ENCODE results near the gene RIN2. TPM values are rescaled to one million over a fixed set of nuclear protein-coding genes. Genes with fewer than 3 reads are reported as not detected.
A peak's percentile ranks its signal among the peaks of the same experiment; 100 is the strongest.

Gene RIN2, protein sequence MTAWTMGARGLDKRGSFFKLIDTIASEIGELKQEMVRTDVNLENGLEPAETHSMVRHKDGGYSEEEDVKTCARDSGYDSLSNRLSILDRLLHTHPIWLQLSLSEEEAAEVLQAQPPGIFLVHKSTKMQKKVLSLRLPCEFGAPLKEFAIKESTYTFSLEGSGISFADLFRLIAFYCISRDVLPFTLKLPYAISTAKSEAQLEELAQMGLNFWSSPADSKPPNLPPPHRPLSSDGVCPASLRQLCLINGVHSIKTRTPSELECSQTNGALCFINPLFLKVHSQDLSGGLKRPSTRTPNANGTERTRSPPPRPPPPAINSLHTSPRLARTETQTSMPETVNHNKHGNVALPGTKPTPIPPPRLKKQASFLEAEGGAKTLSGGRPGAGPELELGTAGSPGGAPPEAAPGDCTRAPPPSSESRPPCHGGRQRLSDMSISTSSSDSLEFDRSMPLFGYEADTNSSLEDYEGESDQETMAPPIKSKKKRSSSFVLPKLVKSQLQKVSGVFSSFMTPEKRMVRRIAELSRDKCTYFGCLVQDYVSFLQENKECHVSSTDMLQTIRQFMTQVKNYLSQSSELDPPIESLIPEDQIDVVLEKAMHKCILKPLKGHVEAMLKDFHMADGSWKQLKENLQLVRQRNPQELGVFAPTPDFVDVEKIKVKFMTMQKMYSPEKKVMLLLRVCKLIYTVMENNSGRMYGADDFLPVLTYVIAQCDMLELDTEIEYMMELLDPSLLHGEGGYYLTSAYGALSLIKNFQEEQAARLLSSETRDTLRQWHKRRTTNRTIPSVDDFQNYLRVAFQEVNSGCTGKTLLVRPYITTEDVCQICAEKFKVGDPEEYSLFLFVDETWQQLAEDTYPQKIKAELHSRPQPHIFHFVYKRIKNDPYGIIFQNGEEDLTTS
- polyA plus RNA-seq (ENCODE audit: insufficient read length in 4 of 4) = 10 to 100 TPM; 38.1 to 42.0 (median 38.9) TPM

- DNase-seq (ENCODE audit: low read depth in 4 of 4, low spot score in 2 of 4) = peak in 1 of 4 donors; percentile 57
Measured at GRCh38 chr20:19758133-19758500, at the start of gene RIN2. Gene RIN2 (plus strand): TSS chr20:19758258. CDS start chr20:19889602, 131,344 bp downstream.

- no peak for DNase-seq (ENCODE audit: low read depth in 4 of 4, low spot score in 2 of 4)
Measured at GRCh38 chr20:19709635-19710335, 48.3 kb upstream of the RIN2 start.

- no peak for DNase-seq (ENCODE audit: low read depth in 4 of 4, low spot score in 2 of 4)
Measured at GRCh38 chr20:19710336-19711120, 47.5 kb upstream of the RIN2 start.

DNA sequence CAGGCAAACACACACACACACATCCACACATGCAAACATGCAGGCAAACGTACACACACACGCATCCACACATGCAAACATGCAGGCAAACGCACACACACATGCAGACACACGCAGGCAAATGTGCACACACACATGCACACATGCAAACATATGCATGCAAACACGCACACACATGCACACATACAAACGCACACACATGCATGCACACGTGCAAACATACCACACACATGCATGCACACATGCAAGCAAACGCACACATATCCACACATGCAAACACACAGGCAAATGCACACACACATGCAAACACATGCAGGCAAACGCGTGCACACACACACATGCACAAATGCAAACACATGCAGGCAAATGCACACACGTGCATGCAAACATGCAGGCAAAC lies 46.9 kb upstream of the RIN2 start:
- no peak for DNase-seq (ENCODE audit: low read depth in 4 of 4, low spot score in 2 of 4)

- no peak for DNase-seq (ENCODE audit: low read depth in 4 of 4, low spot score in 2 of 4)
Measured at GRCh38 chr20:19712721-19713260, 45.3 kb upstream of the RIN2 start.

DNA sequence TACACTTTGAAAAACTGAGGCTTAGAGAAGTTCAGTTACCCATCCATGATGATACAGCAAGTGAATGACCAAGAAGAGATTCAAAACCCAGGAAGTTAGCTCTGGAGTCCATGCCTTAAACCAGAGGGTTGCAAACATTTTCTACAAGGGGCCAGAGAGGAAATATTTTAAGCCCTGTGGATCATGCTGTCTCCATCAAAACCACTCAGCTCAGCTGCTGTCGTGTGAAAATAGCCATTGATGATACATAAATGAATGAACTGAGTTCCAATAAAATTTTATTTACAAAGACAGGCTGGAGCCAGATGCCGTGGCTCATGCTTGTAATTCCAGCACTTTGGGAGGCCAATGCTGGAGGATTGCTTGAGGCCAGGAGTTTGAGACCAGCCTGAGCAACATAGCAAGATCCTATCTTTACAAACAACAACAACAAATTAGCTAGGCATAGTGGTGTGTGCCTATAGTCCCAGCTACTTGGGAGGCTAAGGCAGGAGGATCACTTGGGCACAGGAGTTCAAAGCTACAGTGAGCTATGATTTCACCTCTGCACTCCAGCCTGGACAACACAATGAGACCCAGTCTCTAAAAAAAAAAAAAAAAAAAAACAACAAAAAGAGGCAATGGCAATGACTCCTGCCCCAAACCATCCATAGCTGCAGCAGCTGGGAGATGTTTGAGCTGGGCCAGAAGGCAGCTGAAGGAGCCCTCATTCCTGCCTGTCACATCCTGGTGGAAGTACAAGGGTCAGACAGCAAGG lies 44.1 kb upstream of the RIN2 start:
- no peak for DNase-seq (ENCODE audit: low read depth in 4 of 4, low spot score in 2 of 4)

- DNase-seq (ENCODE audit: low read depth in 4 of 4, low spot score in 2 of 4) = no peak
Measured at GRCh38 chr20:19714579-19714840, 43.5 kb upstream of the RIN2 start.

DNA sequence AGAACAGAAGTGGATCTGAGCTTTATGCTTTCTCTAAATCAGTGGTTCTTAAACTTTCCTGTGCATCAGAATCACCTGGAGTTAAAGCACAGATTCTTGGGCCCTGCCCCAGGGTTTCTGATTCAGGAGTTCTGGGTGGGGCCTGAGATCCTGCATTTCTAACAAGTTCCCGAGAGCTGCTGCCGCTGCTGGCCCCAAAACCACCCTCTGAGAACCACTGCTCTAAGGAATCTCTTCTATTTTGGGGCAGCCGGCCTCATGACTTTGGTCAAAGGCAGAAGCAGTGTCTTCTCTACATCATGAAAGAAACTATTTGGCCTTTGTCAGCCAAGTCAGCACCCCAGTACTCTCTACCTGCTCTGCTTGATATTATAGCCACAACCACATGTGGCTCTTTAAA lies 42.1 kb upstream of the RIN2 start:
- DNase-seq (ENCODE audit: low read depth in 4 of 4, low spot score in 2 of 4) = no peak

- no peak for DNase-seq (ENCODE audit: low read depth in 4 of 4, low spot score in 2 of 4)
Measured at GRCh38 chr20:19718880-19719279, 39.2 kb upstream of the RIN2 start.

GRCh38 chr20:19720991-19721390 lies 37.1 kb upstream of the RIN2 start:
- no peak for DNase-seq (ENCODE audit: low read depth in 4 of 4, low spot score in 2 of 4)

DNA sequence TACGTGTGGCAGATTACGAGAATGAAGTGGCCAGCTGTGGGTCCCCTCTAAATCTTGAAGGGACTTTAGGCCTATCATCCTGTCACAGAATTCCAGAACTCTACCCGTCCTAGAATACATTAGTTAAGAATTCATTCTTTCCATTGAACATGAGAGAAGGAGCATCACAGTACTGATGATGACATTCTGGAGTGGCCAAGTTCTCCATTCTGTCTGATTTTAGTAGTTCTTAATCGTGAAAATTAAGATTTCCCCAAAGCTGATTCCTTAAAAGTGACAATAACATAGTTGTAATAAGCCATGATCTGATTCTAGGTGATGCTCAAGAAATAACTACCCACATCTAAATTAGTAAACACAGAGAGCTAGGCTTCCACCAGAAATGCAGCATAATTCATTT lies 35.0 kb upstream of the RIN2 start:
- DNase-seq (ENCODE audit: low read depth in 4 of 4, low spot score in 2 of 4) = no peak

- no peak for DNase-seq (ENCODE audit: low read depth in 4 of 4, low spot score in 2 of 4)
Measured at GRCh38 chr20:19723813-19724430, 34.1 kb upstream of the RIN2 start.

GRCh38 chr20:19725373-19725772 lies 32.7 kb upstream of the RIN2 start:
- DNase-seq (ENCODE audit: low read depth in 4 of 4, low spot score in 2 of 4) = no peak

GRCh38 chr20:19725814-19726525 lies 32.1 kb upstream of the RIN2 start:
- no peak for DNase-seq (ENCODE audit: low read depth in 4 of 4, low spot score in 2 of 4)

GRCh38 chr20:19727251-19727847 lies 30.7 kb upstream of the RIN2 start:
- no peak for DNase-seq (ENCODE audit: low read depth in 4 of 4, low spot score in 2 of 4)

GRCh38 chr20:19729672-19730071 lies 28.4 kb upstream of the RIN2 start:
- DNase-seq (ENCODE audit: low read depth in 4 of 4, low spot score in 2 of 4) = no peak

DNA sequence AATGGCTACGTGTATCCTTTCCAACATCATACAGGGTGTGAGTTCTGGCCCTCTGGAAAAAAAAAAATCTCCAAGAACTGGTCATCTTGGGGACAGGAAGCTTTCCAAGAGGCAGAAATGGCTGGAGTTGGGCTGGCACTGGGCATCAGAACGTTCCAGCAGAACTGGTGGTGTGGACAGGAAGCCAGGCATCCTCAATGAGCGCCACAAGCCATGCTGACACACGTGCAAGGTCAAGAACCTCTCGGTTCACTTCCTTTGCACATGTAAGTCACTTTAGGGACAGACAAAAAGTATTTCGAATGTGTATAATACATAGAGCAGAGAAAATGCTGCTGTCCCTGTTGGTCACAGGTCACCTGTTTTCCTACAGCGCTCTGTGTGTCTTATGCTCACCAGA lies 27.4 kb upstream of the RIN2 start:
- DNase-seq (ENCODE audit: low read depth in 4 of 4, low spot score in 2 of 4) = no peak

- no peak for DNase-seq (ENCODE audit: low read depth in 4 of 4, low spot score in 2 of 4)
Measured at GRCh38 chr20:19734811-19735210, 23.2 kb upstream of the RIN2 start.
